Astrocyte of the cerebellum (primary cell): ENCODE data around the gene PLA2G2D.

ENCODE experiments used
- DNase-seq: peaks from one replicate; pipeline ENCODE4 v3.0.0-alpha.2; 2011; ENCODE audit warnings: low read depth
- H3K4me3 ChIP-seq: 2 replicates; pipeline ENCODE4 v1.5.1; 2011; ENCODE audit warnings: mild to moderate bottlenecking, low read depth, low read length, moderate library complexity
- in situ Hi-C: cut with HindIII; loops from 2 replicates; pipeline ENCODE4 v1.10.0; 2017; ENCODE audit warnings: low sequenced_read_pairs
- TF ChIP-seq, protein P1 (sequence below): IDR thresholded peaks from 2 replicates; pipeline ENCODE4 v1.5.1; 2012; ENCODE audit warnings: low read length, low read depth, moderate library complexity, mild to moderate bottlenecking; ENCODE audit errors: missing control alignments

The PLA2G2D gene

DNA sequence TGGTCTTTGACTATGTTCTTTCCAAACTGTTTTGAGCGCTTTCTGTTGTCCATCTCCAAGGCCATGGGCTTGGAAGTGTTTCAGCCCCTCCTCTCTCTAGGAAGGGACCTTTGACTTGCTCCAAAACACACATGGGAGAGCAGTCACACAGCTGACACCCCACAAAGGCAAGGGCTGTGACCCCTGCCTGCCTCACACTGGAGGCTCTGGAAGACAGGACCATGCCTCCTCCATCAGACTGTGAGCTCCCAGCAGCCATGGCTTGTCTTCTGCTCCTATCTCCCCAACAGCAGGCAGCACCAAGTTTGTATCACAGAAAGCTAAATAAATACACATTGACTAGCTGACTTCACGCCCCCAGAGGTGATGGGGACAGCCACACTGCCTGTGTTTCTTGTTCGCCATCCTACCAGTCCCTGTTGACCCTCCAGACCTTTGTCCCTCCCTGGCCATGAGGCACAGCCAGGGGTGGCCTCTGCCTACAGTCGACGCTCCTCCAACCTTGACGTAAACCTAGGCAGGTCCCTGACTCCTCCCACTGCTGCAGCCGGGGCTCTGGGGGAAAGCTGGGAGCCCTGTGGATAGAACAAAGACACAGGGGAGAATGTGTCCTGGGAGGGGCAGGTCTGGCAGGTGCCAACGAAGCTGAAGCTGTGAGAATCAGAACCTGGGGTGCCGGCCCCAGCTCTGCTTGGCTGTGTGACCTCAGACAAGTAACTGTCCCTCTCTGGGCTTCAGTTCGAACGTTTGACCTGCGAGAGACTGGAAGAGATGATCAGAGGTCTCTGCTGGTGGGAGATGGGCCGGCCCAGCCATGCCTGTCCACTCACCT lies 24.6 kb upstream of the PLA2G2D start:
- no peak overlapping the region for H3K4me3 ChIP-seq
- DNase-seq = no peak
- TF ChIP-seq, protein P1, sequence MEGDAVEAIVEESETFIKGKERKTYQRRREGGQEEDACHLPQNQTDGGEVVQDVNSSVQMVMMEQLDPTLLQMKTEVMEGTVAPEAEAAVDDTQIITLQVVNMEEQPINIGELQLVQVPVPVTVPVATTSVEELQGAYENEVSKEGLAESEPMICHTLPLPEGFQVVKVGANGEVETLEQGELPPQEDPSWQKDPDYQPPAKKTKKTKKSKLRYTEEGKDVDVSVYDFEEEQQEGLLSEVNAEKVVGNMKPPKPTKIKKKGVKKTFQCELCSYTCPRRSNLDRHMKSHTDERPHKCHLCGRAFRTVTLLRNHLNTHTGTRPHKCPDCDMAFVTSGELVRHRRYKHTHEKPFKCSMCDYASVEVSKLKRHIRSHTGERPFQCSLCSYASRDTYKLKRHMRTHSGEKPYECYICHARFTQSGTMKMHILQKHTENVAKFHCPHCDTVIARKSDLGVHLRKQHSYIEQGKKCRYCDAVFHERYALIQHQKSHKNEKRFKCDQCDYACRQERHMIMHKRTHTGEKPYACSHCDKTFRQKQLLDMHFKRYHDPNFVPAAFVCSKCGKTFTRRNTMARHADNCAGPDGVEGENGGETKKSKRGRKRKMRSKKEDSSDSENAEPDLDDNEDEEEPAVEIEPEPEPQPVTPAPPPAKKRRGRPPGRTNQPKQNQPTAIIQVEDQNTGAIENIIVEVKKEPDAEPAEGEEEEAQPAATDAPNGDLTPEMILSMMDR = no peak
- in situ Hi-C loops = no loop called here

DNA sequence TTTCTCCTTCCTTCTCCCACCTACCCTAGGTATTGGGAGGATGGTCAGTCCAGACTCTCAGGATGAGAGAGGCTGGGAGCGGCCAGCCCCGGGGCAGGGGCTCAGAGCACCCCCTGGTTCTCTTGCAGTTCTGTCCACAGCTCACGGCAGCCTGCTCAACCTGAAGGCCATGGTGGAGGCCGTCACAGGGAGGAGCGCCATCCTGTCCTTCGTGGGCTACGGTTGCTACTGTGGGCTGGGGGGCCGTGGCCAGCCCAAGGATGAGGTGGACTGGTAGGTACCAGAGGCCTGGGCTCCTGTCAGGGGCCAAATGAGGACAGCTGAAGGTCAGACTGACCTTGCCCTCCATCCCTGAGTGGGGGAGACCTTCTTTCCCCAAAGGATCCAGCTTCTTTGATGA lies 24.0 kb upstream of the PLA2G2D start:
- DNase-seq = no peak
- TF ChIP-seq, protein P1 = no peak
- H3K4me3 ChIP-seq = no peak overlapping the region
- in situ Hi-C loops = no loop called here

DNA sequence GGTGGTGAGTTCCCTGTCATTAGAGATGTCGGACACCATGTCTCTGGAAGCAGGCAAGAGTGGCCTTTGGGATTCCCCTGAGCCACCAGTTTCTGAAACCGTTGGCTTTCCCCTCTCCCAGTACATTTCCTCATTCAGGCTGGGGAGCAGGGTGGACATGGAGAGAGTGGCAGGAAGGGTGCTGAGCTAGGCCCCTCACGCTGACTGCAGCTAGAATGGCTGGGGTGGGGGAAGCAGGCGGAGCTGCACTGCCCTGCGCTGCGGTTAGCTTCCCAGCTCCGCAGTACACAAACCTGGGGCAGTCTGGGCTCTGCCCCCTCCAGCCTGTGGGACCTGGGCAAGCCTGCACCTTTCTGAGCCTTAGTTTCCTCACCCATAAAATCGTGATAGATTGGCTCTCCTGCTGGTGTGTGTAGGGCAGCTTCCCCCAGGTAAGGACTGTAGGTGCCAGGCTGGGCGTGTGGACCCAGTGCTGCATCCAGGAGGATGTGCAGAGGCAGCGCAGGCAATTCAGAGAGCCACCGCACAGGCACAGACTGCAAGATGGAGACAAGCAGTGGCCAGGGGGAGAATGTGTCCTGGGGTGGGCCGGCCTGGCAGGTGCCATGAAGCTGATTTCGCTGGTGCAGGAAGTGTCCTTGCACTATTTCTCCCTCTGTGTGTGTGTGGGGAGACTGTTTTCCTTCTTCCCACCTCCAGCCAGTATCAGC lies 22.8 kb upstream of the PLA2G2D start:
- TF ChIP-seq, protein P1 = no peak
- H3K4me3 ChIP-seq = no peak overlapping the region
- in situ Hi-C loops = no loop called here
- no peak for DNase-seq

DNA sequence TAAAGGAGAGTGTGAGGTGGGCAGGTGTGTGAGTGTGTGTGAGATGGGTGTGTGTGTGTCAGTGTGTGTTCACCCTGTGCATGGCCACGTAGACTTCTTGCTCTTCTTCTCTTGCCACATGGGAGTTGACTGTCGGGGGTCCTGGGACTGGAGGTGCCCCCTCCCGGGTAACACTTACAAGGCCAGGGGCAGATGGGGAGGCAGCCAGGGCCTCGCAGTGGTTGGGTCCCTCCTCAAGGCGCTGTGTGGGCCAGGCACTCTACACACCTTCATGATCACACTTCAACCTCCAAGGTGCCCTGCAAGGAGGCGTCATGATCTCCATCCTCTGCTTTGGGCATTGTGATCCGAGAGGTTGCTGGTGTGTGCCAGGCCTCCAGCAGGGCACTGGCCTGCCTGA lies 22.1 kb upstream of the PLA2G2D start:
- no peak for DNase-seq
- in situ Hi-C loops = no loop called here
- no peak overlapping the region for H3K4me3 ChIP-seq
- TF ChIP-seq, protein P1 = no peak

DNA sequence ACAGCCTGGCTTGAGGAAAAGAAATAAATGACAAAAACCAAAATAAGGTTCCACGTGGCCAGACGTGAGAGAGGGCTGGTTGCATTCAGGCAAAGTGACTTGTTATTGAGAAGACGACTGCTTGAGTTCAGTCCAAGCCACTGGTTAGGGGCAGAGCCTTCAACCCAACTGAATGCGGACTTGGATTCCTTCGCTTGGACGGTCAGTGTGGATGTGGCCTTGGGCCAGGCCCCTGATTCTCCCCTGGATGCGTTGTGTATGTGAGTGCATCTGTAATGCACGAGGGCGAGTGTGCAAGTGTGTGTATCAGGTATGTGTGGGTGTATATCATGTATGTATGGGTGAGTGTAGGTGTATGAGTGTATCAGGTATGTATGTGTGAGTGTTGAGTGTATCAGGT lies 21.7 kb upstream of the PLA2G2D start:
- in situ Hi-C loops = no loop called here
- TF ChIP-seq, protein P1 = no peak
- DNase-seq = no peak
- no peak overlapping the region for H3K4me3 ChIP-seq

DNA sequence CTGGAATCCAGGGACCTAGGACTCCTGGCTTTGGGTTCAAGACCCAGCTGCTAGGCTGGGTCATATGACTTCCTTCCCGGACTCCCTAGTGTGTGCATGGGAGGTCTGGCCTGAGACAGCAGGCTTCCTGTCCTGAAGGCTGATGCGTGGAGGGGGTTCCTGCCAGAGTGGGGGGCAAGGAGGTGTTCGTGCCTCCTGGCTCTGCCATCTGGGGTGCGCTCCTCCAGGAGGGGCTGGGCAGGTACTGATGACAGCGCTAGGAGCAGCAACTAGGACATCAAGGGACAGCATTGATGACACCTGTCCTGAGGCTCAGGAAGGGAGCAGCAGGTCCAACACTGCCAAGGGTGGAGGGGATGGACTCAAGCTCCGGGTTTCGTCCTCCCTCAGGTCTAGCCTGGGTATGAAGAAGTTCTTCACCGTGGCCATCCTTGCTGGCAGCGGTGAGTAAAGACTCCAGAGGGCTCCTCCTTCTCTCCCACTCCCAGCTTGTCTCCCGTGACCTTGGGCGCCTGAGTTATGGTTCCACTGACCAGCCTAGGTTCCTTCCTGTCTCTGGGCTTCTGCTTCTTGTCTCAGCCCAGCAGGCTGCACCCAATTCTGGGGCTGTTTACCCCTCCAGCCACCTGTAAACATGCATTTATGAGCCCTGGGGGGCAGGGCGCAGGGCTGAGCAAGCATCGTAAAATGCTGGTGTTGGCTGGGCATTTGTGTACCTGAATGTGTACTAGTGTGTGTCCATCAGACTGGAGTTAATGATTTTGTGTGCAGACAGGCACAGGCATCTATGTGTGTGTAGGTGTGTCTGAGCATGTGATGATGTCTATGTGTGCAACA lies 20.7 kb upstream of the PLA2G2D start:
- TF ChIP-seq, protein P1 = no peak
- H3K4me3 ChIP-seq = no peak overlapping the region
- no peak for DNase-seq
- in situ Hi-C loops = no loop called here
